SK-N-MC (cell line): ENCODE data around the gene SH3GLB1.

Experiments used
- DNase-seq: peaks from one replicate; pipeline ENCODE4 v3.0.0-alpha.2; 2011; ENCODE audit warnings: low read depth, low spot score
- H3K27ac ChIP-seq: fragments of 200-600 bp; sonication (generic); 2 replicates; pipeline ENCODE4 v1.5.1; 2016; ENCODE audit warnings: mixed run types
- H3K36me3 ChIP-seq: fragments of 200-600 bp; sonication (generic); 2 replicates; pipeline ENCODE4 v1.6.1; 2017; ENCODE audit warnings: antibody characterized with exemption, low read length, mixed read lengths; ENCODE audit not compliant: insufficient read depth
- H3K4me3 ChIP-seq: fragments of 200-600 bp; sonication (generic); 2 replicates; pipeline ENCODE4 v1.5.1; 2016
- H3K9ac ChIP-seq: fragments of 200-600 bp; sonication (generic); 2 replicates; pipeline ENCODE4 v1.8.0; 2017; ENCODE audit warnings: mixed run types, mixed read lengths; ENCODE audit not compliant: insufficient read length
- H3K9me3 ChIP-seq: fragments of 200-600 bp; sonication (generic); 2 replicates; pipeline ENCODE4 v1.6.1; 2017; ENCODE audit warnings: low read depth, mild to moderate bottlenecking, antibody characterized with exemption, low read length, moderate library complexity, mixed read lengths
- EZH2 ChIP-seq: fragments of 200-600 bp; sonication (generic); IDR thresholded peaks from one replicate; pipeline ENCODE4 v1.6.1; 2017; ENCODE audit warnings: antibody characterized with exemption
- FOXP2 ChIP-seq: optimal IDR thresholded peaks from 2 replicates; pipeline ENCODE3; 2011; ENCODE audit warnings: mild to moderate bottlenecking, moderate library complexity; ENCODE audit not compliant: insufficient read depth; ENCODE audit errors: extremely low read length, control extremely low read depth
- POLR2AphosphoS5 ChIP-seq: IDR thresholded peaks from 2 replicates; pipeline ENCODE4 v1.6.1; 2012; ENCODE audit warnings: mild to moderate bottlenecking, low read depth, low read length, borderline replicate concordance

Gene SH3GLB1

GRCh38 chr1:86776108-86776507 is 71.7 kb downstream of the SH3GLB1 start:
- Histone ChIP-seq H3K4me3 (no peak overlapping the region), H3K36me3 (no peaks in the 10 kb centered on the region), H3K27ac (no peak overlapping the region), H3K9ac (no peak overlapping the region), H3K9me3 (no peaks in the 10 kb centered on the region)
- no peak for TF ChIP-seq FOXP2
- no peak for TF ChIP-seq EZH2
- no peak for DNase-seq

- no peak for DNase-seq
- no peaks in the 10 kb centered on the region for H3K36me3 ChIP-seq
- H3K27ac ChIP-seq = no peak overlapping the region
- no peaks in the 10 kb centered on the region for H3K9me3 ChIP-seq
- TF ChIP-seq EZH2 (no peak), POLR2AphosphoS5 (no peak), FOXP2 (no peak)
- H3K4me3 ChIP-seq = no peak overlapping the region
- H3K9ac ChIP-seq = no peak overlapping the region
Measured at GRCh38 chr1:86778569-86779239, 74.3 kb downstream of the SH3GLB1 start.

GRCh38 chr1:86779308-86780191 is 75.2 kb downstream of the SH3GLB1 start:
- TF ChIP-seq POLR2AphosphoS5 = no peak
- TF ChIP-seq FOXP2 = no peak
- no peak for TF ChIP-seq EZH2
- Histone ChIP-seq H3K27ac (no peak overlapping the region), H3K4me3 (no peak overlapping the region), H3K9me3 (no peaks in the 10 kb centered on the region), H3K9ac (no peak overlapping the region), H3K36me3 (no peaks in the 10 kb centered on the region)
- DNase-seq = no peak

GRCh38 chr1:86782482-86782881 is 78.1 kb downstream of the SH3GLB1 start:
- no peak for DNase-seq
- H3K36me3 ChIP-seq = no peaks in the 10 kb centered on the region
- H3K4me3 ChIP-seq = no peak overlapping the region
- no peak overlapping the region for H3K27ac ChIP-seq
- no peak for TF ChIP-seq FOXP2
- TF ChIP-seq POLR2AphosphoS5 = no peak
- no peak for TF ChIP-seq EZH2
- H3K9ac ChIP-seq = no peak overlapping the region
- H3K9me3 ChIP-seq = no peaks in the 10 kb centered on the region; the same call in 1 of the 2 replicates

- Histone ChIP-seq H3K4me3 (no peak overlapping the region), H3K36me3 (no peaks in the 10 kb centered on the region), H3K9me3 (no peaks in the 10 kb centered on the region; the same call in 1 of the 2 replicates), H3K27ac (no peak overlapping the region), H3K9ac (no peak overlapping the region)
- no peak for DNase-seq
- TF ChIP-seq POLR2AphosphoS5 (no peak), FOXP2 (no peak), EZH2 (no peak)
Measured at GRCh38 chr1:86787621-86788020, 83.2 kb downstream of the SH3GLB1 start.

GRCh38 chr1:86788300-86789206 is 84.2 kb downstream of the SH3GLB1 start:
- H3K9me3 ChIP-seq = no peaks in the 10 kb centered on the region; the same call in 1 of the 2 replicates
- no peaks in the 10 kb centered on the region for H3K36me3 ChIP-seq
- H3K4me3 ChIP-seq = no peak overlapping the region
- DNase-seq = no peak
- H3K27ac ChIP-seq = no peak overlapping the region
- TF ChIP-seq POLR2AphosphoS5 (no peak), EZH2 (no peak), FOXP2 (no peak)
- no peak overlapping the region for H3K9ac ChIP-seq

- TF ChIP-seq POLR2AphosphoS5 (no peak), FOXP2 (no peak), EZH2 (no peak)
- DNase-seq = no peak
- Histone ChIP-seq H3K27ac (no peak overlapping the region), H3K4me3 (no peak overlapping the region), H3K9ac (no peak overlapping the region), H3K9me3 (no peaks in the 10 kb centered on the region), H3K36me3 (no peaks in the 10 kb centered on the region)
Measured at GRCh38 chr1:86795316-86795715, 90.9 kb downstream of the SH3GLB1 start.
